ENCODE data around the gene CAMK1D.

- TF ChIP-seq POLR2A (IDR thresholded peaks at IDR 0.05) = no peak
- no peak for TF ChIP-seq CTCF (IDR thresholded peaks at IDR 0.05)
These were observed 442.4 kb downstream of the CAMK1D start for GRCh38 chr10:12791728-12792127.

All from right lobe of liver (tissue), 4 donors.